Endothelial cell of umbilical vein (primary cell): ENCODE results near the gene MED15. TPM values are rescaled to one million over a fixed set of nuclear protein-coding genes. Genes with fewer than 3 reads are reported as not detected.

ENCODE experiments used
- BruUV-seq: library from RNA; stranded (reverse); fragments of 400-500 nt; replicated peaks from 2 replicates; lab custom pipeline; 2021; lab: Mats Ljungman, UMichigan
- CTCF ChIA-PET: fragments of 300-600, 350-600 bp; sonication (Branson Sonifier 250); formaldehyde crosslinking; loops from one replicate; lab custom pipeline; 2021; ENCODE audit warnings: antibody characterized with exemption, inconsistent platforms; lab: Charles Lee
- POLR2A ChIA-PET: fragments of 300-600, 350-600 bp; sonication (Branson Sonifier 250); formaldehyde crosslinking; loops from one replicate; lab custom pipeline; 2021; ENCODE audit warnings: antibody characterized with exemption, inconsistent platforms; lab: Charles Lee
- DNase-seq: peaks from one replicate; pipeline ENCODE4 v3.0.0-alpha.2; 2011; ENCODE audit warnings: low read depth, low spot score
- FAIRE-seq: peaks from 2 replicates; lab custom pipeline; 2011; peaks lifted over from hg19 to GRCh38; lab: Jason Lieb, UNC
- H2AFZ ChIP-seq: 2 replicates; pipeline ENCODE4 v1.6.0; 2012; ENCODE audit warnings: low read depth, low read length, control low read depth, inconsistent platforms
- H3K27ac ChIP-seq: 2 replicates; pipeline ENCODE4 v1.5.1; 2011; ENCODE audit warnings: low read depth, mild to moderate bottlenecking, control low read depth, low read length, moderate library complexity; ENCODE audit not compliant: insufficient read depth
- H3K27me3 ChIP-seq, 2 experiments: 2 replicates each; pipeline versions ENCODE4 v1.6.0 to v1.6.1; 2011; ENCODE audit warnings: low read length in 2 of 2, mixed read lengths in 1 of 2; ENCODE audit not compliant: control insufficient read depth in 2 of 2, insufficient read depth in 2 of 2
- H3K36me3 ChIP-seq, 2 experiments: 2 replicates in 1 of 2; 3 replicates in 1 of 2; pipeline ENCODE4 v1.5.1; 2011; ENCODE audit warnings: low read length in 2 of 2, mild to moderate bottlenecking in 1 of 2, moderate library complexity in 1 of 2; ENCODE audit not compliant: control insufficient read depth in 2 of 2, insufficient read depth in 2 of 2; ENCODE audit errors: extremely low read depth in 1 of 2
- H3K4me1 ChIP-seq: 3 replicates; pipeline ENCODE4 v1.5.1; 2011; ENCODE audit warnings: mild to moderate bottlenecking, low read length; ENCODE audit not compliant: control insufficient read depth, insufficient read depth; ENCODE audit errors: extremely low read depth
- H3K4me2 ChIP-seq: 2 replicates; pipeline ENCODE4 v1.6.1; 2011; ENCODE audit warnings: low read length, control low read depth, mixed read lengths; ENCODE audit not compliant: insufficient read depth
- H3K4me3 ChIP-seq, 3 experiments: fragments of 200-600 bp in 1 of 3; sonication (generic), shearing (Covaris generic) in 1 of 3; replicated peaks in 1 of 3; 2 replicates each; pipeline ENCODE4 v1.5.1; 2011 to 2016; ENCODE audit warnings: control low read depth in 3 of 3, low read length in 3 of 3, mild to moderate bottlenecking in 2 of 3, inconsistent platforms in 1 of 3, low read depth in 1 of 3, moderate library complexity in 1 of 3; ENCODE audit not compliant: insufficient read depth in 1 of 3
- H3K79me2 ChIP-seq: 2 replicates; pipeline ENCODE4 v1.6.0; 2012; ENCODE audit warnings: low read length, inconsistent platforms; ENCODE audit not compliant: control insufficient read depth, insufficient read depth
- H3K9ac ChIP-seq: replicated peaks from 2 replicates; pipeline ENCODE3; 2011; ENCODE audit warnings: low read length, control low read depth; ENCODE audit not compliant: insufficient read depth; ENCODE audit errors: extremely low read depth
- H3K9me1 ChIP-seq: replicated peaks from 3 replicates; pipeline ENCODE4 v1.6.0; 2011; ENCODE audit warnings: mild to moderate bottlenecking, low read length; ENCODE audit not compliant: control insufficient read depth, insufficient read depth; ENCODE audit errors: extremely low read depth
- H3K9me3 ChIP-seq: replicated peaks from 2 replicates; pipeline ENCODE4 v1.5.1; 2012; ENCODE audit warnings: low read length, inconsistent platforms; ENCODE audit not compliant: control insufficient read depth, insufficient read depth
- H4K20me1 ChIP-seq: replicated peaks from 2 replicates; pipeline ENCODE3; 2011; ENCODE audit warnings: mild to moderate bottlenecking, low read length; ENCODE audit not compliant: control insufficient read depth, insufficient read depth; ENCODE audit errors: extremely low read depth
- EZH2 ChIP-seq: IDR thresholded peaks from 2 replicates; pipeline ENCODE4 v1.6.1; 2012; ENCODE audit warnings: borderline replicate concordance, low read depth, mild to moderate bottlenecking, moderate library complexity, low read length, inconsistent platforms; ENCODE audit not compliant: severe bottlenecking
- FOS ChIP-seq: IDR thresholded peaks from 2 replicates; pipeline ENCODE4 v1.6.1; 2011; ENCODE audit warnings: mild to moderate bottlenecking, low read length, moderate library complexity, borderline replicate concordance; ENCODE audit not compliant: insufficient read depth
- GATA2 ChIP-seq: IDR thresholded peaks from 2 replicates; pipeline ENCODE4 v1.7.0; 2011; ENCODE audit warnings: low read depth, mild to moderate bottlenecking, moderate library complexity, mixed read lengths, low read length; ENCODE audit not compliant: insufficient read length, insufficient read depth
- JUN ChIP-seq: IDR thresholded peaks from 2 replicates; pipeline ENCODE4 v1.6.1; 2011; ENCODE audit warnings: borderline replicate concordance, low read depth; ENCODE audit not compliant: insufficient read length, insufficient read depth
- MYC ChIP-seq: IDR thresholded peaks from one replicate; pipeline ENCODE4 v1.6.1; 2011; ENCODE audit warnings: mild to moderate bottlenecking, low read depth, low read length
- POLR2A ChIP-seq: IDR thresholded peaks from 2 replicates; pipeline ENCODE4 v1.6.1; 2012; ENCODE audit warnings: low read depth, mild to moderate bottlenecking, control low read depth, low read length
- POLR2AphosphoS5 ChIP-seq: IDR thresholded peaks from 2 replicates; pipeline ENCODE4 v1.6.1; 2012; ENCODE audit warnings: low read depth, mild to moderate bottlenecking, control low read depth, low read length, moderate library complexity; ENCODE audit not compliant: insufficient read depth
- dilution Hi-C: fragments of 300-500 bp; cut with MboI; formaldehyde crosslinking; loops from one replicate; pipeline ENCODE4 v1.15.0; 2019; ENCODE audit warnings: low sequenced_read_pairs; ENCODE audit not compliant: extremely low pct_ligation_motif_present
- intact Hi-C: fragments of 100-400 bp; cut with micrococcal nuclease; formaldehyde crosslinking; loops from one replicate; pipeline ENCODE4 v1.10.0; 2022
- polyA plus RNA-seq, 4 experiments: library from polyadenylated mRNA; depleted of rRNA in 3 of 4; stranded (reverse) in 3 of 4; unstranded in 1 of 4; fragments of >200 nt; gene quantifications; 2 replicates each; pipeline versions ENCODE4 v1.2.1 to v1.2.3, GENCODE V29; 2011 to 2012; ENCODE audit warnings: missing spikeins in 1 of 4
- total RNA-seq: library from RNA; stranded (reverse); gene quantifications from 2 replicates; pipeline ENCODE4 v1.2.3, GENCODE V29; 2021
- TF ChIP-seq, protein P1 (sequence below), 2 donors: IDR thresholded peaks; 1 replicate in 1 of 2; 2 replicates in 1 of 2; pipeline ENCODE4 v1.5.1; 2011; ENCODE audit warnings: low read length in 2 of 2, mild to moderate bottlenecking in 2 of 2, moderate library complexity in 2 of 2, control low read depth in 1 of 2, inconsistent platforms in 1 of 2, low read depth in 1 of 2; ENCODE audit not compliant: insufficient read depth in 1 of 2; ENCODE audit errors: extremely low read depth in 1 of 2
- TF ChIP-seq, protein P2 (sequence below): IDR thresholded peaks from 2 replicates; pipeline ENCODE4 v1.6.1; 2011; ENCODE audit not compliant: insufficient read depth, insufficient read length

Gene MED15
- total and polyA plus RNA-seq, 2 donors (not counting 3 experiments of a cell fraction or from before 2014, with no cell fraction given): 68.1 to 138 TPM

DNA sequence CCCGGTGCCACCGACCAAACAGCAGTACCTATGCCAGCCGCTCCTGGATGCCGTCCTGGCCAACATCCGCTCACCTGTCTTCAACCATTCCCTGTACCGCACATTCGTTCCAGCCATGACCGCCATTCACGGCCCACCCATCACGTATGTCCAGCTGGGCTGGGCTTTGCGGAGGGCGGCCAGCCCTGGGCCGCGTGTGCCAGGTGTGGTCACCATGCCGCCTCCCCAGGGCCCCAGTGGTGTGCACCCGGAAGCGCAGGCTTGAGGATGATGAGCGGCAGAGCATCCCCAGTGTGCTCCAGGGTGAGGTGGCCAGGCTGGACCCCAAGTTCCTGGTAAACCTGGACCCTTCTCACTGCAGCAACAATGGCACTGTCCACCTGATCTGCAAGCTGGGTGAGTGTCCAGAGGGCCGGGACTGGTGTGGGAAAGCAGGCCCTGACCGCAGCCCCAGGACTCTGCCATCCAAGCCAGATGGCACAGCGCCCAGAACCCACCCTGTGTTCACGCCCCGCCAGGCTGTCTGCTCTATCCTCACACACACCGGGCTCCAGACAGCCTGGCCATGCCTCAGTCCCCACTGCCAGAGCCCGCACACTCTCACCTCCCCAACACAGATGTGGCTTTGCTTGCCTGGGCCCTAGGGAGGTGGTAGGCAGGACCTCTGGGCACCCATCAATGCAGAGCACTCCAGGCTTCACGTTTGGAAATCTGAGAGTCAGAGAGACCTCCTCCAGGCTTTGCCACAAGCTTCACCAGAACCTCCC lies 77.6 kb downstream of the MED15 start:
- Histone ChIP-seq H3K9ac (no peak overlapping the region), H3K79me2 (peaks cover 4% of the 10 kb centered on the region), H3K4me1 (no peaks in the 10 kb centered on the region), H2AFZ (no peak overlapping the region), H3K27ac (no peak overlapping the region), H3K4me2 (no peak overlapping the region), H4K20me1 (no peaks in the 10 kb centered on the region), H3K9me3 (no peaks in the 10 kb centered on the region), H3K4me3 (no peak overlapping the region), H3K27me3 (no peaks in the 10 kb centered on the region), H3K9me1 (no peaks in the 10 kb centered on the region), H3K36me3 (peaks cover 22 to 62% of the 10 kb centered on the region in 2 experiments)
- CTCF ChIA-PET: no interaction called here
- dilution Hi-C loops: no loop called here
- intact Hi-C loops: no loop called here
- POLR2A ChIA-PET: no interaction called here
- no TSS peak for BruUV-seq
- TF ChIP-seq EZH2: no peak
- TF ChIP-seq POLR2A: no peak
- no peak for TF ChIP-seq FOS
- no peak for TF ChIP-seq POLR2AphosphoS5
- TF ChIP-seq MYC: no peak
- no peak for TF ChIP-seq GATA2
- FAIRE-seq: no peak
- DNase-seq: no peak

DNA sequence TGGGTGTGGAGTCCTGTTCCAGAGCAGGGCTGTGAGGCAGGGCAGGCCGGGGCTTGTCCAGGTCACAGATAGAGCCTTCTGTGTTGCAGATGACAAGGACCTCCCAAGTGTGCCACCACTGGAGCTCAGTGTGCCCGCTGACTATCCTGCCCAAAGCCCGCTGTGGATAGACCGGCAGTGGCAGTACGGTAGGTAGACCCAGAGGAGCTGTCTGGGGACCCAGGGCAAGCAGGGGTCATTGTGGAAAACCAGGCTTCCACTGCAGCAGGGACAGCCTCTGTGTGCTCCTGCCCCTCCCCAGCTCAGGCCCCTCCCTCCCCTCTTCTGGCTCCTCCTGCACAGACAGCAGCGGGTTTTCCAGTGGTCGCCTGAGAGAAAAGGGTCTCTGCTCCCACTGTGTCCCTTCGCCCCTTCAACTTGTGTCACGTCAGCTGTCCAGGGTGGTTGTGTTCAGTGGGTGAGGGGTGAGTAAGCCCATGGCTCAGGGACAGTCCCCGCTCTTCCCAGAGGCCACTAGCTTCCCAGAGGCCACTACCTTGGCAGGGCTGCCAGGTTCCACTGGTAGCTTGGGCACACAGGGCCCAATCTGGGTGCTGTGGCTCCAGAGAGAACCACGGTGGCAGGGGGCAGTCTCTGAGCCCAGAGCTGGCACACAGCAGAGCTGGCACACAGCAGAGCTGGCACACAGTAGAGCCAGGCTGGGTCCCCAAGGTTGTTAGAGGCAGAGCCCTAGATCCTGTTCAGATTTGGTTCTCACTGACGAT lies 78.4 kb downstream of the MED15 start:
- H3K9me1 ChIP-seq: no peaks in the 10 kb centered on the region
- CTCF ChIA-PET: no interaction called here
- H3K9ac ChIP-seq: no peak overlapping the region
- BruUV-seq: no TSS peak
- DNase-seq (no peak), FAIRE-seq (no peak)
- peaks cover 4% of the 10 kb centered on the region for H3K79me2 ChIP-seq
- intact Hi-C loops (no loop called here), dilution Hi-C loops (no loop called here)
- H3K4me3 ChIP-seq: no peak overlapping the region
- no peak overlapping the region for H3K4me2 ChIP-seq
- no peaks in the 10 kb centered on the region for H4K20me1 ChIP-seq
- H3K36me3 ChIP-seq: peaks cover 22 to 58% of the 10 kb centered on the region in 2 experiments
- no peak overlapping the region for H2AFZ ChIP-seq
- H3K27me3 ChIP-seq: no peaks in the 10 kb centered on the region
- POLR2A ChIA-PET: no interaction called here
- H3K27ac ChIP-seq: no peak overlapping the region
- no peaks in the 10 kb centered on the region for H3K9me3 ChIP-seq
- no peaks in the 10 kb centered on the region for H3K4me1 ChIP-seq
- no peak for TF ChIP-seq JUN
- TF ChIP-seq MYC: no peak
- no peak for TF ChIP-seq FOS
- no peak for TF ChIP-seq GATA2
- no peak for TF ChIP-seq POLR2A
- TF ChIP-seq, protein P1, sequence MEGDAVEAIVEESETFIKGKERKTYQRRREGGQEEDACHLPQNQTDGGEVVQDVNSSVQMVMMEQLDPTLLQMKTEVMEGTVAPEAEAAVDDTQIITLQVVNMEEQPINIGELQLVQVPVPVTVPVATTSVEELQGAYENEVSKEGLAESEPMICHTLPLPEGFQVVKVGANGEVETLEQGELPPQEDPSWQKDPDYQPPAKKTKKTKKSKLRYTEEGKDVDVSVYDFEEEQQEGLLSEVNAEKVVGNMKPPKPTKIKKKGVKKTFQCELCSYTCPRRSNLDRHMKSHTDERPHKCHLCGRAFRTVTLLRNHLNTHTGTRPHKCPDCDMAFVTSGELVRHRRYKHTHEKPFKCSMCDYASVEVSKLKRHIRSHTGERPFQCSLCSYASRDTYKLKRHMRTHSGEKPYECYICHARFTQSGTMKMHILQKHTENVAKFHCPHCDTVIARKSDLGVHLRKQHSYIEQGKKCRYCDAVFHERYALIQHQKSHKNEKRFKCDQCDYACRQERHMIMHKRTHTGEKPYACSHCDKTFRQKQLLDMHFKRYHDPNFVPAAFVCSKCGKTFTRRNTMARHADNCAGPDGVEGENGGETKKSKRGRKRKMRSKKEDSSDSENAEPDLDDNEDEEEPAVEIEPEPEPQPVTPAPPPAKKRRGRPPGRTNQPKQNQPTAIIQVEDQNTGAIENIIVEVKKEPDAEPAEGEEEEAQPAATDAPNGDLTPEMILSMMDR (IDR thresholded peaks at IDR 0.05; ENCODE audit: extremely low read depth in 1 of 2, insufficient read depth in 1 of 2, low read depth in 1 of 2, low read length in 2 of 2): no peak
- TF ChIP-seq, protein P2, sequence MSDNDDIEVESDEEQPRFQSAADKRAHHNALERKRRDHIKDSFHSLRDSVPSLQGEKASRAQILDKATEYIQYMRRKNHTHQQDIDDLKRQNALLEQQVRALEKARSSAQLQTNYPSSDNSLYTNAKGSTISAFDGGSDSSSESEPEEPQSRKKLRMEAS: no peak
- TF ChIP-seq EZH2: no peak
- TF ChIP-seq POLR2AphosphoS5: no peak
